NCI-H1417 treated with DMSO at 0.1 percent for 48 hours (cell line): Measurements from ENCODE around the gene MYO1C.
"Not testable (repeated sequence)": the region's sequence is repeated elsewhere in the genome, so short reads cannot be mapped to it uniquely, and the experiment has no call there.

ENCODE experiments used
- DNase-seq: peaks from one replicate; lab custom pipeline; 2025; lab: John Stamatoyannopoulos, UW

MYO1C gene

DNA sequence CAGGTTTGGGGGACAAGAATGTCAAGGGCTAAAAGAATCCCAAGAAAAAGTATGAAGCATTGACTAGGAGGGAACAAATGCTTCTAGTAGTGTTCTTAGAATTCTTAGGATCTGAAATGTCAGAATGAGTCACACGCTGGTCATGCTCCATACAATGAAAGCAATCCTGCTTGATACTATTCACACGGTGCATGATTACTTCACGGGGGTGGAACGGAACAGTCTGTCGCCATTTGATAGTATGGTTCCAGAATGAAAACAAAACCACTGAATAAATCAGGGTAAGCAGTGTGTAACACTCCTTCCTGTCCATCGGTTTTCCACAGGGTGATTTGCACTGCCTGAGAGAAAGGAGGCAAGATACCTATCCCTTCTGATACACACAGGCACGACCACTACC, 69.6 kb downstream of the MYO1C start:
- DNase-seq = no peak

GRCh38 chr17:1421470-1421869, 71.0 kb downstream of the MYO1C start:
- no peak for DNase-seq

GRCh38 chr17:1420981-1421380, 71.5 kb downstream of the MYO1C start:
- no peak for DNase-seq

DNA sequence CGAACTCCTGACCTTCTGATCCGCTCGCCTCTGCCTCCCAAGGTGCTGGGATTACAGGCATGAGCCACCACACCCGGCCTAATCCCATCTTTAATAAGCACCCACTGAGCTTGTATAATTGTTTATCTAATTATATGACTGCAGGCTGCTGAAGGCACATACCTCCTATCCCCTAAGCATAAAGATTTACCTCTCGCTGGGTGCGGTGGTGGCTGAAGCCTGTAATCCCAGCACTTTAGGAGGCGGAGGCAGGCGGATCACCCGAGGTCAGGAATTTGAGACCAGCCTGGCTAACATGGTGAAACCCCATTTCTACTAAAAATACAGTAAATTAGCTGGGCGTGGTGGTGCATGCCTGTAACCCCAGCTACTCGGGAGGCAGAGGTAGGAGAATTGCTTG, 72.3 kb downstream of the MYO1C start:
- no peak for DNase-seq

DNA sequence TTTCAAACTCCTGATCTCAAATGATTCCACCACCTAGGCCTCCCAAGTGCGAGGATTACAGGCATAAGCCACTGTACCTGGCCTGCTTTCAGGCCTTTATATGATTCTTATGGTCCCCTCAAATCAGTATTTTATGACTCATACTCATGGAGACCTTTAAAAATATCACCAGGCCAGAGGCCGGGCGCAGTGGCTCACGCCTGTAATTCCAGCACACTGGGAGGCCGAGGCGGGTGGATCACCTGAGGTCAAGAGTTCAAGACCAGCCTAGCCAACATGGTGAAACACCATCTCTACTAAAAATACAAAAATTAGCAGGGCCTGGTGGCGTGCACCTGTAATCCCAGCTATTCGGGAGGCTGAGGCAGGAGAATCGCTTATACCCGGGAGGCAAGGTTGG, 74.0 kb downstream of the MYO1C start:
- DNase-seq = not testable (repeated sequence)

GRCh38 chr17:1416414-1416813, 76.1 kb downstream of the MYO1C start:
- no peak for DNase-seq

GRCh38 chr17:1414634-1415033, 77.9 kb downstream of the MYO1C start:
- DNase-seq = no peak
